Occipital lobe (tissue), 2 donors: ENCODE measurements around the gene COTL1. TPM values are rescaled to one million over a fixed set of nuclear protein-coding genes. Genes with fewer than 3 reads are reported as not detected.
A peak's percentile ranks its signal among the peaks of the same experiment; 100 is the strongest.
"Not testable (repeated sequence)": the region's sequence is repeated elsewhere in the genome, so short reads cannot be mapped to it uniquely, and the experiment has no call there.

Source experiments
- DNase-seq: peaks from one replicate; lab custom pipeline; 2025; lab: John Stamatoyannopoulos, UW
- total RNA-seq: library from RNA; depleted of rRNA; stranded (reverse); fragments of >200 nt; gene quantifications from one replicate; pipeline ENCODE4 v1.2.3, GENCODE V29; 2014

The COTL1 gene
- total RNA-seq, 1 donor from 2014 or later: 89.7 TPM

GRCh38 chr16:84572096-84572495 is 45.8 kb downstream of the COTL1 start:
- DNase-seq: no peak

- DNase-seq: no peak
These were observed 46.4 kb downstream of the COTL1 start for GRCh38 chr16:84571506-84571905.

DNA sequence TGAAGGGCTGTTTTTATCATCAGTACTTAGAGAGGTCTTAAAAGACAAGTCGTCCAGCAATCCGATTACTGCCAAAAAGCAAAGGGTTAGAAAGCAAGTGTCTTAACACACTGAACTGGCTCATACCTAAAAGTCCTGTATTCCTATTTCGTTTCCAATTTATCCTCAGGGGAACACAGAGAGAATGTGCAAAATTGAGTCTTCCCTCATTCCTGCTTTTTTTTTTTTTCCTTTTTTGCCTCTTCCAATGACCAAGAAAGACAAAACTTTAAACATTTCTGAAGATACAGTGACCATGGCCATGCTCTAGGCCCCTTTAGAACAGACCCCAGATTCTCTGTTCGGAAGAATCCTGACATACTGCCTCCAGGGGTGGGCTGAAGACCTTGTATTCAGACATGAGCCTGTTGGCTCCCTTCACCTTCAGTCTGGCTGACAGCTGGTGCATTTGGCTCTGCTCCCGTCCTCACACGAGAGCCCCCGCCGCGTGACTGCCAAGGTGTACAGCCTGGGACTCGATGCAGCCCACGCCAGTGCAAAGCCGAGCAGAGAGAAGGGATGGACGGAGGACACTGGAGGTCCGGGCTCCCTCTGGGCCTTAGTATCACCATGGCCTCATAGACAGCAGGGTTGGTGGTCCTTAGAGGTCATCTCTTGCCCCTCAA is 47.0 kb downstream of the COTL1 start:
- no peak for DNase-seq

- no peak for DNase-seq
These were observed 48.4 kb downstream of the COTL1 start for GRCh38 chr16:84569382-84569987.

GRCh38 chr16:84568066-84568465 is 49.8 kb downstream of the COTL1 start:
- no peak for DNase-seq

DNA sequence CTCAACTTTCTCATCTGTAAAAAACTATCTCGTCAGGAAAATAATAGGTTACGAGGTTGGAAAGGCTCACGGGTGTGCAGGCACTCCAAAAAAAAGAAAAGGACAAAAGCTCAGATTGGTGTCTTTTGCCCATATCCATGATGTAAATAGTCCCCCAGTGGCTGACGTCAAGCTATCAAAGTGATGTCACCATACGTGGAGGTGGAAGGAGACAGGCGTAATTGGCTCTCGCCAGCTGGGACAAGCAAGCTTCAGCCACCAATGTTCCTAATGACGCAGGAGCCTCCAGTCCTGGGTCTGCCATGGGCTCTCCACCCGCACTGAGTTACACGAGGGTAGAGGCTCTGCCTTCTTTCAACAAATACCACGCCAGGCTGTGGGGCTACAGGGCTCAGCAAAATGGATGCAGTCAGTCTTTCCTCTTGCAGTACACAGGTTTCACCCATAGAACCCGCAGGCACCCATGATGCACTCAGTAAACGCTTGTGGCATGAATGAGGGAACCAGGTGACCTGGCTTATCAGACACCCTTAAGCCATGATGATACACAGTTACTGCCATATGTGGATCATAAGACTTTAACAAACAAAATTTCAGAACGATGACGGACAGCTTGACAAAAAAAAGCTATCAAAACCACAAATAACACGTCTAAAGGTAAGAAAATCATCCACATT is 50.5 kb downstream of the COTL1 start:
- DNase-seq: no peak

GRCh38 chr16:84566545-84567257 is 51.2 kb downstream of the COTL1 start:
- no peak for DNase-seq

DNA sequence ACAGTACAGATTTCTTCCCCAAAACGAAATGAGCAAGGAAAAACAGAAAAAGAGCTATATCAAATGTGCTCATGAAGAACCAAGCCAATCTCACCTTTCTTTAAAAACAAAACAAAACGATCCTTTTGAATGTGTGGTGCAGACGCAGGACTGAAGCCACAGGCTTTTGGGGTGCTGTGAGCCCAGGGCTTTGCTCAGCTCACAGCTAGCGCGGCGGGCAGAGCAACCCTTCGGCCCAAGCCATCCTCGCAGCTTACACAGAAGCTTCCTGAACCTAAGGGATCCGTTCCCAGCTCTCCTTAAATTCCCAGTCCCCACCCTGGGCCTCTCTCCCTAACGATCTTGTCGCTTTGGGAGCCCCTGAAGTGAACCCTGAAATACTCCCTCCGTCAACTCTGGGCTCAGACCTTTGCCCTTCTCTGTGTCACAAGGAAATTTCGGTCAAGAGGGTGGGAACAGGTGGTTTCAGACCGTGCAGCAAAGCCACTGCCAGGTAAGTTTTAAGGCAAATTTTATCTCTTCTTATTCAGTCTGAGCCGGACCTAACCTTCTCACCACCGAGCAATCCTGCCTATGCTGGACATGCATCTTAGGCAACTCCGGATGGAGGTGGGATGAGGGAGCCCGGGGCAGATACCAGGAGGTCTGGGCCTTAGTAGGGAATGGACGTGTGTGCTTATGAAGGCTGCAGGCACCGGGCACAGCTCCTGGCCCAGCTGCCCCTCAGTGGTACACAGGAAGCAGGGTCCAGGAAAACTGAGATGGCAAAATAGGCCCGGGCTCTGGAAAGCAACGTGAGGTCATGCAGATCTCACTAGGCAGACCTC is 52.0 kb downstream of the COTL1 start:
- no peak for DNase-seq

DNA sequence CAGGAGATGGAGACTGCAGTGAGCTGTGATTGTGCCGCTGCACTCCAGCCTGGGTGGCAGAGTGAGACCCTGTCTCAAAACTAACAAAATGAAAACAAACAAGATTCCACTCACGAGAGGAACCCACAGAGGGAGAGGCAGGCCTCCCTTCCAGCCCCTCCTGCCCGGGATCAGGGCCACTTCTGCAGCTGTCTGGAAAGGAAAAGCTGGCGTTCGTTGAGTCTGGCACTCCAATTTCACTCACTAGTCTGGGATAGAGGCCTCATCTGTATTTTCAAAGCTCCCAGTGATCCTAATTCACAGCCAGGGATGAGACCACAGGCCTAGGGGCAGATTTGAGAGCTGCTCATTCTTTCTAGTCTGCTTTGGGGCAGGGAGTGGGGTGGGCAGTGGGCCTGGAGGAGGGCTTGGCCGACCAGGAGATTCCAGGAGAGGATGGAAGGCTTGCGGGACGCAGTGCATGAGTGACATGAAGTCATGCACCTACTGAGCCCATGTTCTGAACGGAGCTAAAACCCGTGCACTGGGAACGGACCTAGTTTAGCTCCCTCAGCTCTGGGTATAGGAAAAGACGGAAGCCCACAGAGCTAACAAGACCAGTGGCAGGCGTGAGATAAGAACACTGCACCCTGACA is 54.0 kb downstream of the COTL1 start:
- no peak for DNase-seq

DNA sequence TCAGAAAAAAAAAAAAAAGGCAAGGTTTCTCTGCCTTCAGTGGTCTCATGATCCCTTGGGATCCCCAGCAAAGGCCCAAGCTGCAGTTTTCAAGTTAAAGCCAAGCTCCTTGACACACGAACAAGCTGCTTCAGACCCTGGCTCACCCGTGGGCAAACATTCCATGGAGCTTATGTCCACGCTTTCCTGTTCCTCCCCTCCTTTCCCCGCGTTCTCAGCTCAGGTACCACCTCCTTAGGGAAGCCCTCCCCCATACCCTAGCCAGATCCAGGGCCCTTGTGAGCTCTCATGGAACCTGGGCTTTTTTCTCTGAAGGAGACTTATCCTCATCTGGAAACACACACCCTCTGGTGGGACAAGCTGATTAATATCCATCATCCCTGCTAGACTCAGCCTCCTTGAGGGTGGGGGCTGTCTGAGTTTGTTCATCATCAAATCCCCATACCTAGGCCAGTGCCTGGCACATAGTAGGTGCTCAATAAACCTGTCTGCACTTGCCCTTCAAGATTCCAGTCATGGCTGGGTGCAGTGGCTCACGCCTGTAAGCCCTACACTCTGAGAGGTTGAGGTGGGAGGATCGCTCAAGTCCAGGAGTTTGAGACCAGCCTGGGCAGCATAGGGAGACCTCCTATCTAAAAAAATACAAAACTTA is 54.7 kb downstream of the COTL1 start:
- no peak for DNase-seq

- no peak for DNase-seq
These were observed 55.6 kb downstream of the COTL1 start for GRCh38 chr16:84562174-84562815.

DNA sequence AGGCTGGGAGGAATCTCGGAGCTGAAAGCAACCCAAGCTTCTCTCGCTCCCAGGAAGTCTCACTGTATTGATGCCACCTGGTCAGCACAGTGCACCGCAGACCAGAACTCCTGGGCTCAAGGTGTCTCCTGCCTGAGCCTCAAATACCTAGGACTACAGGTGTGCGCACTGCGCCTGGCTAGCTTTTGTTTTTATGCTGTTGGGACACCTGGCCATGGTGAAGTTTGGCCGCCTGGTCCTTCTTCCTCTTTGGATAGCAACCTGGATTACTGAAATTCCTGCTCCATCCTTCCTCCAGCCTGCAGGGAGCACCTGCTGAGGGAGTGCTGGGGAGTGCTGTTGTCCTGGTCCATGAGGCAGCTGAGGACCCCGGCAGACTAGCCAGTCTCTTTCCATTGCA is 56.6 kb downstream of the COTL1 start:
- DNase-seq: no peak

- no peak for DNase-seq
These were observed 57.6 kb downstream of the COTL1 start for GRCh38 chr16:84560269-84560668.

DNA sequence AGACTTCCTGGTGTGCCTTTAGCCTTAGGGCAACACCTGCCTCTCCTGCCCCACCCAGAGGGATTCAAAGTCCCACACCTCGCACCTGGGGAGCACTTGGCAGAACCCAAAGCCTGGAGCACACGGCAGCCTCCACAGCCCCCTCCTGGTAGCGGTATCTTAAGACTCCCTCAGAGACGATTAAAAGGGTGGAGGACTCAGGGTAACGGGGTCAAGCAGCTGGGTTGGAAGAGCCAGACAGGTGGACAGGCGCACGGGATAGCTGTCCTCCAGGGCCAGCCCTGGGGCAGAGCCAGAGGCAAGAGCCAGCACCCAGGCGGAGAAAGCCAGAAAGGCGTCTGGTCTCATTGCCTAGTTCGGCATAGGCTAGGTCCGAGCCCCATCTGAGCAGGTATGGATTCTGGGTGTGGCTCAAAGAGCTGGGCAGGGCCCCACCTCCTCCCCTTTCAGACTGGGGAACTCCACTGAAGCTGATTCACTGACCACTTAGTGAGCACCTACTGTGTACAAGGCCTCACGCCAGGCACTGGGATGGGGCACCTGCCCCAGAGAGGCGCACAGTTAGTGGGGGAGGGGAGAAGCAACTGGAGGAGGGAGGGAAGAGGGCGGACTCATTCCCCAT is 58.5 kb downstream of the COTL1 start:
- no peak for DNase-seq

DNA sequence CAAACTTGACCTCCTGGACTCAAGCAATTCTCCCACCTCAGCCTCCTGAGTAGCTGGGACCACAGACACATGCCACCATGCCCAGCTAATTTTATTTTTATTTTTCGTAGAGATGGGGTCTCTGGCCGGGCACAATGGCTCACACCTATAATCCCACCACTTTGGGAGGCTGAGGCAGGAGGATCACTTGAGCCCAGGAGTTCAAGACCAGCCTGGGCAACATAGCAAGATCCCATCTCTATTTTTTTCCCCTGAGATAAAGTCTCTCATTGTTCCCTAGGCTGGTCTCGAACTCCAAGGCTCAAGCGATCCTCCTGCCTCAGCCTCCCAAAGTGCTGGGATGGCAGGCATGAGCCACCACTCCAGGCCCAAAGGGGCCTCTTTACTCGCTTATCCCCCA is 59.0 kb downstream of the COTL1 start:
- not testable (repeated sequence) for DNase-seq

DNA sequence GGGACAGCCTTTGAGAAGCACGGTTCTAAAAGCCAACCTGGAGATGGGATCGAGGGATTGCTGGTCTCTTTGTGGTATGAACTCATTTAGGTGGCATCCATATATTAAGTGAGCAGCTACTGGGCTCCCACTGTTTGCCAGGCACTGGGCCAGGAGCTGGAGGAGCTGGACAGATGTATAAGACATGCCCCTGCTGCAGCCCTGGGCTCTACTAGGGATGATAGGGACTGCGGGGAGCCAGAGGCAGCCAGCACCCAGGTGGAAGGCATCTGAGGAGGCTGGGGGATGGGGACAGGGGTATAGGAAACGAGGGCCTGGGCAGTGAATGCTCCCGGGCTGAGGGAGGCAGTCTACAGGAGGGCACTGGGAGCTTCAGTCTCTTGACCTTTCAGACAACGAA is 60.4 kb downstream of the COTL1 start:
- DNase-seq: no peak

DNA sequence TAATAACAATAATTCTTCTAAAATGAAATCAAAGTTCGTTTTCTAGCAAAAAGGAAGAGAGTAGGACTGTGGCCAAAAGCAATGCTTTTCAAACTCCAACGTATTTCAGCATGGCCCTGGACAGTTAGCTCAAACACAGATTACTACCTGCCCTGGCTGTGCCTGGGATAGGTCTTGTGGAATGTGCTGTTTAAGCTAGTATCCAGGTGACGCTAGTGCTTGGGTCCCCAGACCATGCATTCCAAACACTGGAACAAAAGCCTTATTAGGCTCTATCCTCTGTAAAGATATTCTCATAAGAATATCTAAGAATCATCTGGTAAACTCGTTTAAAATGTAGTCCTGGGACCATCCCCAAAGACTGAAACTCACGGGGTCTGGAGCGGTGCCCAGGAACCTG is 60.8 kb downstream of the COTL1 start:
- DNase-seq: no peak

DNA sequence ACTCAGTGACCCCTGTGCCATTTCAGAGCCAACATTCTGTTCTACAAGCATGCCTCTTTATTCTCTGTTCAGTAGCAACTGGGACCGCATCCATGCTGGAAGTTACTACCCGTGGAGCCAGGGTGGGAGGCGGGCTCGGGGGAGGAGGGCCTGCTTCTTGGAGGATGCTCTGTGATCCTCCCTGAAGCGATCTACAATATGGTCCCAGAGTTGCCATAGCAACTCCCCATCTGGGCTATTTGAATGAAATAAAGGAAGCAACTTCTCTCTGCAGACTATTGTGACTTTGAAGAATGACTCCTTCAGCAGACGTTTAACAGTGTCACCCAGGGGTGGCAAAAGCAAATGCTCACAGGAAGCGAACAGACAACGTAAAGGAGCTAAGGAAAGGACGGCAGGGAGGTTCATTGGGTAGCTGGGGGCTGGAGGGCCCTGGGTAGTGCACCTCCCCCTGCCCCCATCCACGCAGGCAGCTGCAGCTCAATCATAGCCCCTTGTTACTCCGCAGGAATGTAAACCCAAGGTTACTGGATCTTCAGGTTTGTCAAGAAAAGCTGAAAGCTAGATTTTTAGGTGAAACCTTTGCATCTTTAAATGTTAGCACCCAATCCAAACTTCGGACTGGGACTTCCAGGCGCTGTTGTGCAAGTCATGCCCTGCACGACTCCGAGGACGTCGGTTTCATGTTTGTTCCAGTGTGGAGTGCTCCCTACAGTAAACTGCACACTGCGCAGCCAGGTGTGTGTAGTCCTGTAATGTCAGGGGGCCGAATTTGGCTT is 62.3 kb downstream of the COTL1 start:
- peak; percentile 25 for DNase-seq
